ENCODE results near the gene ABCC10.
"Not testable (repeated sequence)": the region's sequence is repeated elsewhere in the genome, so short reads cannot be mapped to it uniquely, and the experiment has no call there.

ABCC10 gene

DNA sequence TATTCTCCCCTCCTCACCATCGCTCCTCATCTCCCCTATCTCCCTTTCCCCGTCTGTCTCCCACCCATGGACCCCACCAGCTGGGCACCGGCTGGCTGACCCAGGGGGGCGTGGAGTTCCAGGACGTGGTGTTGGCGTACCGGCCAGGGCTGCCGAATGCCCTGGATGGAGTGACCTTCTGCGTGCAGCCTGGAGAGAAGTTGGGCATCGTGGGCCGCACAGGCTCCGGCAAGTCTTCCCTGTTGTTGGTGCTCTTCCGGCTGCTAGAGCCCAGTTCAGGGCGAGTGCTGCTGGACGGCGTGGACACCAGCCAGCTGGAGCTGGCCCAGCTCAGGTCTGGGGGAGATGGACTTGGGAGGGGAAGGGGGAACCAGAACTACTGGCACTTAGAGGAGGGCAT lies 20.3 kb downstream of the ABCC10 start:
- DNase-seq: no peak

- DNase-seq: no peak
These were observed 21.6 kb downstream of the ABCC10 start for GRCh38 chr6:43448916-43449315.

DNA sequence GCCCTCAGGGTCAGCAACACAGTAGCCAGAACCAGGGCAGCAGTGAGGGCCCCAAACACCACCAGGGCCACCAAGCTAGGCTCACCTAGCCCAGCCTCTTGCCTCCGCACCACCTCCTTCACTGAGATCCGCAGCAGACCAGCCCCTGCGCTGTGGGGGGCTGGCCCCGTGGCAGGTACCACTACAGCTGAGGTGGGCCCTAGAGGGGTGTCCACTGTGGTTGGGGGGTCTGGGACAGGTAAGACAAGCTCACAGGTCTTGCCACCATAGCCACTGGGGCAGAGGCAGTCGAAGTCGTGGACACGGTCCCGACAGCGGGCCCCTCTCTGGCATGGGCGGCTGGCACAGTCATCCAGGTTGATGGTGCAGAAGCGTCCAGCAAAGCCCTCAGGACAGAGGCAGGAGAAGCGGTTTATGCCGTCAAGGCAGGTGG lies 23.4 kb downstream of the ABCC10 start:
- no peak for DNase-seq

DNA sequence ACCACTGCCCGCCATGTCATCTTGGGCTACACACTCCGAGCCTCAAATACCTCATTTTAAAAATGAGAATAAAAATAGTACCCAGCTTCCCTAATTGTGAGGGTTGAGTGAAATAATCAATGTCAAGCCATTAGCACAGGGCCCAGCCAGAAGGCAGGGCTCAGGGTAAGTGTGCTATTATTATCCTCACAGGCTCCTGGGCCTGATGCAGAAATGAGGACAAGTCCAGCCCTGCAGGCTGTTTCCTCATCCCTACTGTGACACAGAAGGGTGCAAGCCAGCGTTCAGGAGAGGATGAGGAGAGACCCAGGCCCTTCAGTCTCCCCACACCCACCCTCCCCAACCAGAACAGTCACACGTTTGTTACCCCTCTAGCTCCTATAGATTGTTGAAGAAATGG lies 24.0 kb downstream of the ABCC10 start:
- no peak for DNase-seq

DNA sequence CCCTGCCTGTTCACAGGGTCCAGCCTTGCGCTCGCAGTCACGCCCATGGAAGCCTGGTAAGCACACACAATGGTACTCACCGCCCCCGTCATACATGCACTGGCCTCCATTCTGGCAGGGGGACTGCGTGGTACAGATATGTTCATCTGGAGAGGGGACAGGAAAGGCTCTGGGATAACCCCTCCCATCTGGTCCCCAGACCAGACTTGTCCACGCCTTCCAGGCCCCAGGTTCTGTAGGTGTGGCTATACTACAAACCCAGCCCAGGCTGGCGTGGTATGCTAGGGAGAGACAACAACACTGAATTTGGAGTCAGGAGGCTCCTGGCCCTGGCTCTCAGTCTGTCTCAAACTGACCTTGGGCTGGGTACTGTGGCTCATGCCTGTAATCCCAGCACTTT lies 24.6 kb downstream of the ABCC10 start:
- DNase-seq: no peak

DNA sequence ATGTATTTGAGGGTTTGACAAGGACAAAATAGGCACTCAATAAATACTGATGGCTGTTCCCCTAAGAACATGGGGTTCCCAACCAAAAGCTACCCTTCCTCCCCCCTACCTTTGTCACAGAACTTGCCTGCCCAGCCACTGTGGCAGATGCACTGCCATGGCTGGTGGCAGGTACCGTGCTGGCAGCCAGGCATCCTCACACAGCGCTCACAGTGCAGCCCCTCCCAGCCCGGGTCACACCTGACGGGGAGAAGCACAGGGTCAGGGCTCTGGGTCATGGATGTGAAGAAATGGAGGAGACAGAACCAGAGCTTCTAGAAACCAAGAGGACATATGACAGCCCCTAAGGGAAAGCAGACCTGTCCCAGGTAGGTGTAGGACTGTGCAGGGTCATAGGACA lies 25.6 kb downstream of the ABCC10 start:
- DNase-seq: no peak

GRCh38 chr6:43453831-43454230 lies 26.5 kb downstream of the ABCC10 start:
- no peak for DNase-seq

GRCh38 chr6:43454290-43454695 lies 27.0 kb downstream of the ABCC10 start:
- DNase-seq: no peak

DNA sequence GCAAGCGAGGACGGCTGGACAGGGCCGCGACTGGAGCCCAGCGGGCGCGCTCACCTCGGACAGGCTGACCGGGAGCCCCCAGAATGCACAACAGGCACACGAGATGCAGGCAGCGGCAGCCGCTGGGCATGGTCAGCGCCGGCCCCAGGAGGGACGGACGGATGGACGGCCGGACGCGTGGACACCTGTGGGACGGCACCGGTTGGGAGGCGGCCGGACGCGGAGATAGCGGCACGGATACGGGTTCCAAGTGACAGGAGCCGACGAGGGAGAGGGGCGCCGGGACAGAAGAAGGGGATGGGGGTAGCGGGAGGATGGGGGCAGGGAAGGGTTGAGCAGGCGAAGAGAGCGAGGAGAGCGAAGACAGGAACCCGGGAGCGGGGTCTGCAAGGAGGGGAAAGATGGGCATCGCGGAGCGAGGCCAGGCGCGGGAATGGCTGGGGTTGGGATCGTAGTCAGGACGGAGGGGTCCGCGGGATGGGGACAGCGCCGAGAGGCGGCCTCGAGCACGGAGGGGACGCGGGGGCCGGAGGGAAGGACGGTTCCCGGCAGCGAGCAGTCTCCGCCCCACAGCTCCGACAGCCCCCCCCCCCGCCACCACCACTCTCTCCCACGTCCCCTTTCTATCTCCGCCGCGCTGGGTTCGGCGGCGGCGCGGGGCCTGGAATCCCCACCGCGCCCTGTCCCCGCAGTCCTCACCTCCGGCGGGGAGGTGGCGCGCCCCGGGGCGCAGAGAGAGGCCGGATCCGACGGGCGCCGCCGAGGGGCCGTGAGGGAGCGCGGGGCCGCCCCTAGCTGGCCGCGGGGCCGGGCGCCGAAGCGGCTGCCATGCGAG lies 27.6 kb downstream of the ABCC10 start:
- DNase-seq: peak; percentile 71

GRCh38 chr6:43455531-43456428 lies 28.4 kb downstream of the ABCC10 start, which contains the start of gene DLK2:
DLK2 (minus strand) TSS chr6:43455548; CDS start chr6:43454825, 723 bp downstream.
- DNase-seq: no peak

DNA sequence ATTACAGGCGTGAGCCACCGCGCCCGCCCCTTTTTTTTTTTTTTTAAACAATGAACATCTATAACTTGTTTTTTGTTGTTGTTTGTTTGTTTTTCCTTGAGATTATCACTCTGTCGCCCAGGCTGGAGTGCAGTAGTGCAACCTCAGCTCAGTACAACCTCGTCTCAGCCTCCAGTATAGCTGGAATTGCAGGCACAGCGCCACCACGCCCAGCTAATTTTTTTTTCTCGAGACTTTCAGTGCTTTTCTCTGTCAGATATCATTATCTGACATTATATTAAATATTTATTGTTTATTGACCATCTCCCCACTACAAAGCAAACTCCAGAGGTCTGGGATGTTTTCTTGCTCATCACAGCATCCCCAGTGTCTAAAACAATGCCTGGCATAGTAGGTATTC lies 30.3 kb downstream of the ABCC10 start:
- no peak for DNase-seq

GRCh38 chr6:43458154-43458553 lies 30.8 kb downstream of the ABCC10 start:
- DNase-seq: not testable (repeated sequence)

DNA sequence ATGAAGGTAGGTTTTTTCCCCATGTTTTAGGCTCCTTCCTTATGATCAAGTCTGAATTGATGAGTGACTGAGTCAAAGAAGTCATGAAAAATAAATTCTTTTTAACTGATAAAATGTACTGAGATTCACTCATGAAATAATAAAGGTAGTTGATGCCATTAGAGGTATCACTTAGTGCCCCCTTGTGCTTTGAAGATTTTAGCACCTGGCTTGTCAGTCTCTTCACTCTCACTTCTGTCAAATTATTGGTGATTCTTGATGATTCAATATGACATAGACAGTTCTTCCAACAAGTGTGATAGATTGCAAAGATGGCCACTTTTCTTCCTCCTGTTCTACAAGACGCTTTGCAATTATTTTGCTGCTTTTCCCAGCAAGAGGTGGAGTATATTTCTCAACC lies 32.2 kb downstream of the ABCC10 start:
- no peak for DNase-seq

DNA sequence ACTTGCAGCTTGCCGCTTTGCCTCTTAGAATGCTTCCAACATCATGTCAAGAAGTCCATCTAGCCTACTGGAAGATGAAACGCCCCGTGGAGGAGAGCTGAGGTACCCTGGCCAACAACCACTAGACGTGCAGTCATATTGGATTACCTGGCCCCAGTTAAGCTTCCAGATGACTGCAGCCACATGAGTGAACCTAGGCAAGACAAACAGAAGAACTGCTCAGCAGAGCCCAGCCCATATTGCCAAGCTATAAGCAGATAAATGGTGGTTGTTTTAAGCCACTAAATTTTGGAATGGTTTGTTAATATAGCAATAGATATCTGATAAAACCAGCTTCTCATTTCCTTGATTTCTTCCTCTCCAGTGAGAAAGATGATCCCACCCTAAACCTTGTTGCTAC lies 32.7 kb downstream of the ABCC10 start:
- no peak for DNase-seq

DNA sequence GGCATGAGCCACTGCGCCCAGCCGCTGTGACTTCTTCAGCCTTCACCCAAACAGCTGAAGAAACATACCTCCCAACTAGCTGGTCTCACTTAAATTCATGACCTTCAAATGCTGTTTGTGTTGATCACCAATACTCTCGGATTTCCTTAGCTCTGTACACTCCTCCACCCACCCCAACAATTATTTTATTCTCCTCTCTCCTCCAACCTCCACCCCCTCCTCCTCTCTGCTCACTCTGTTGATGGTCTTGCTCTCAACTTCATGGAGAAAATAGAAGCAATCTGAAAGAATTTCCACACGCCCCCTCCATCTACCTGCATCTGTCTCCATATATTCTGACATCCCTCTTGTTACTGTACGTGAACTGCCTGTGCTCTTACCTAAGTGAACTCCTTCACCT lies 34.6 kb downstream of the ABCC10 start:
- DNase-seq: no peak

GRCh38 chr6:43464337-43464736 lies 37.0 kb downstream of the ABCC10 start:
- no peak for DNase-seq

- DNase-seq: no peak
These were observed 38.6 kb downstream of the ABCC10 start for GRCh38 chr6:43465948-43466347.

- not testable (repeated sequence) for DNase-seq
These were observed 39.9 kb downstream of the ABCC10 start for GRCh38 chr6:43467265-43467664.

DNA sequence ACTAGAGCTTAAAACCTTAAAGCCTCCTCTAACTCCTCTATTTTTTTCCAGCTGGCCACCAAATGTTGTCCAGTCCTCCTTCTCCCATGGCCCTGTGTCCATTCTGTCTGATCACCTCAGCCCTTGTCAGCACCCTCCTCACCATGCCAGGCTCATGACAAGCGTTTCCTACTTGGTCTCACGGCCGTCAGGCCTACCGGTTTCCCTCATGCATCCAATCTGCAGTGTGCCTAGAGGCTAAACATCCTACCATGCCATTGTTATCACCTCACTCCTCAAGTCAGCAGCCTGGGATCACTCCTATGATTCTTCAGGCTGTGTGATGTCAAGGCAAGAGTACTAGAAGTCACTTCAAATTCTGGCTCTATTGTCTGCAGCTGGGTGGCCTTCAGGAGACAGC lies 40.4 kb downstream of the ABCC10 start:
- DNase-seq: no peak

DNA sequence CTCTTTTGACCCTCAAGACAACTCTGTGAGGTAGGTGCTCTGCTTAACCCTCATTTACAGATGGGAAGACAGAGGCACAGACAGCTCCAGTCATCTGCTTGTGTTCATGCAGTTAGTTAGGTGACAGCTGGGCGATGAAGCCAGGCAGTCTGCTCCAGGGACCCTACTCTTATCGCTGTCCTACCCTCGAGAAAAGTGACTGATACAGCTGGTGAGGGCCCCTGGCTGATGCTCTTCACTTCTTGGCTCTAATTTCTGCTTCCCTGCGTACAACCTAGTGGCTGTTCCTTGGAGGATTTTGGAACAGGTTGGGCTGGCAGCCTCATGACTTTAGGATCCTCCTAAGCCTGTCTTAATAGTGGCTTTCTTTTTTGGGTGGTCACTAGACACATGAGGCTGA lies 40.9 kb downstream of the ABCC10 start:
- DNase-seq: no peak

- no peak for DNase-seq
These were observed 41.7 kb downstream of the ABCC10 start for GRCh38 chr6:43468748-43469681.

GRCh38 chr6:43469947-43470346 lies 42.6 kb downstream of the ABCC10 start:
- no peak for DNase-seq
